ENCODE data around the gene PIGH.

The PIGH gene

GRCh38 chr14:67573228-67574010 lies 26.6 kb downstream of the PIGH start:
- no peak for DNase-seq

- no peak for DNase-seq
These were observed 27.5 kb downstream of the PIGH start for GRCh38 chr14:67572608-67573007.

- DNase-seq = no peak
These were observed 28.1 kb downstream of the PIGH start for GRCh38 chr14:67571991-67572323.

GRCh38 chr14:67571275-67571990 lies 28.6 kb downstream of the PIGH start:
- peak; percentile 74 for DNase-seq

- no peak for DNase-seq
These were observed 29.6 kb downstream of the PIGH start for GRCh38 chr14:67570453-67570852.

GRCh38 chr14:67569651-67570290 lies 30.3 kb downstream of the PIGH start:
- no peak for DNase-seq

- no peak for DNase-seq
These were observed 30.9 kb downstream of the PIGH start for GRCh38 chr14:67569011-67569650.

- DNase-seq = no peak
These were observed 32.4 kb downstream of the PIGH start for GRCh38 chr14:67567654-67568053.

- DNase-seq = no peak
These were observed 33.2 kb downstream of the PIGH start for GRCh38 chr14:67566908-67567307.

- DNase-seq = no peak
These were observed 35.8 kb downstream of the PIGH start for GRCh38 chr14:67564236-67564635.

- DNase-seq = no peak
These were observed 37.3 kb downstream of the PIGH start for GRCh38 chr14:67562776-67563150.

- DNase-seq = no peak
These were observed 37.9 kb downstream of the PIGH start for GRCh38 chr14:67562025-67562775.

- no peak for DNase-seq
These were observed 40.4 kb downstream of the PIGH start for GRCh38 chr14:67559639-67560038.

- DNase-seq = no peak
These were observed 42.4 kb downstream of the PIGH start for GRCh38 chr14:67557656-67558055.

- DNase-seq = no peak
These were observed 43.0 kb downstream of the PIGH start for GRCh38 chr14:67557118-67557517.

- no peak for DNase-seq
These were observed 43.4 kb downstream of the PIGH start for GRCh38 chr14:67556671-67557070.

- no peak for DNase-seq
These were observed 44.5 kb downstream of the PIGH start for GRCh38 chr14:67555518-67556090.

GRCh38 chr14:67554341-67554740 lies 45.7 kb downstream of the PIGH start:
- no peak for DNase-seq

GRCh38 chr14:67553547-67553946 lies 46.5 kb downstream of the PIGH start:
- DNase-seq = no peak

- DNase-seq = no peak
These were observed 48.1 kb downstream of the PIGH start for GRCh38 chr14:67551940-67552339.

GRCh38 chr14:67551123-67551522 lies 48.9 kb downstream of the PIGH start:
- DNase-seq = no peak

- DNase-seq = no peak
These were observed 50.3 kb downstream of the PIGH start for GRCh38 chr14:67549734-67550133.
